SKM-1 (cell line): ENCODE measurements around the gene ZKSCAN7.
"Not testable (repeated sequence)": the region's sequence is repeated elsewhere in the genome, so short reads cannot be mapped to it uniquely, and the experiment has no call there.

Source experiments
- DNase-seq: peaks from one replicate; lab custom pipeline; 2025; ENCODE audit not compliant: unreplicated experiment; lab: John Stamatoyannopoulos, UW

Gene ZKSCAN7

GRCh38 chr3:44576613-44577012, 21.6 kb downstream of the ZKSCAN7 start:
- no peak for DNase-seq

DNA sequence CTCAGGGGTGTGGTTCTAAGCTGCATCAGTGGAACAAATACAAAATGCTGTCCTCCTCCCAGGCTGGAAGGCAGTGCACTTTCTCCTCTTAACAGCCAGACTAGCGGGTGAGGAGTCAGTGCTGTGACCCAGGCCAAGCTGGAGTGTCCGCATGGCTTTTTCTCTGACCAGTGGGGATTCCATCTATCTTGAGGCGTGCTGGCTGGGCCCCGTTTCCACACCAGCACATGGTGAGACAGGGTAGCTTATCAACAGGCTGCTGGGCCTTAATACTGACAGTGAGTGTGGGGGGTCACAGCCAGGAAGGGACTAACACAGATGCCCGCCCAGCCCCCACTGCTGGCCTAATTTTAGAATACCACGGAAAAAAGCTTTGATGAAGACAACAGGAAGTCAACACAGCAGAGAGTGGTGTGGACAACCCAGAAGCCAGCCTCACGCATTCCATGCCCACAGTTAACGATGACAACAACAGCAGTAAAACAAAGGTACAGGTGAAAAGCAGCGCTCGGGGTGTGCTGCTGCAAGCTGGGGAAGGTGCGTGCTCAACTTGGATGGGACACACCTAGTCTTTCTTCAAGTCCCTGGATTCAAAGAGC, 22.5 kb downstream of the ZKSCAN7 start:
- not testable (repeated sequence) for DNase-seq

DNA sequence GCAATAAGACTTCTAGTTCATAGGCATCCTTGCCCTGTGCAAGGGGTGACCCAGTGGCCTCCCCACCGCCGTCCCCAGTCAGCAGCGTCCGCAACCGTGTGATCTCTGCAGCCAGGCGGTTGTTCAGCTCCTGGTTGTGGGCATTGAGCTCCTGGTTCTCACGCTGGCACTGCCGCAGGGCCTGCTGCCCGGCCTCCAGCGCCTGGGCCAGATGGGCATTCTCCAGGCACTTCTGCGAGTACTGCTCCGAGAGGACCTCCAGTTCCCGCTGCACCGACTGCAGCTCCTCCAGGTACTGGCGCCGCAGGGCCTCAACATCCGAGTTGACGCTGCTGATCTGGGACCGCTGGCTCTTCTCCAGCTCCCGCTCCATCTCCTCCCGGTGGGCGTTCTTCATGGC, 23.3 kb downstream of the ZKSCAN7 start:
- not testable (repeated sequence) for DNase-seq

GRCh38 chr3:44578924-44579515, 24.0 kb downstream of the ZKSCAN7 start:
- not testable (repeated sequence) for DNase-seq

GRCh38 chr3:44579749-44580148, 24.8 kb downstream of the ZKSCAN7 start:
- DNase-seq: not testable (repeated sequence)

DNA sequence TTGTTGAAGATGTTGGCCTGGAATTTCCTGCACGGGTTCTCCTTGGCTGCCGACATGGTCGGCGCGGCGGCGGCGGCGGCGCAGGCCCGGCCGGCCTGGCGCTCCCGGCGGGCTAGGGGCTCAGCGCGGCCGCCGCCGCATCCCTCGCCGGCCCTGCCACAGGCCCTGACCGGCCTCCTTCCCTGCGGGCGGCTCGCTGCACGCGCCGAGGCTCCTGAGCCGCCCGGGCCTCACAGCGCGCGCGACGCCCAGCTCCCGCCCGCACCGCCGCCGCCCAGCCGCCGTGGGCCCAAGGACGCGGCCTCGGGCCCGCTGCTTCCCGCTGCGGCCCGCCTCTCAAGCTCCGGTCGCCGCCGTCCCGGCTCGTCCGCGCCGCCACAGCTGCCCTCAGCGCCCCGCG, 26.0 kb downstream of the ZKSCAN7 start:
- DNase-seq: not testable (repeated sequence)

GRCh38 chr3:44584646-44585501, 29.9 kb downstream of the ZKSCAN7 start, which contains the start of gene ZNF660:
ZNF660 (plus strand) TSS chr3:44584964; CDS start chr3:44594194, 9,230 bp downstream.
- DNase-seq: no peak

- no peak for DNase-seq
Observed at GRCh38 chr3:44596621-44597020, 41.6 kb downstream of the ZKSCAN7 start.

GRCh38 chr3:44601749-44602148, 46.8 kb downstream of the ZKSCAN7 start:
- no peak for DNase-seq

DNA sequence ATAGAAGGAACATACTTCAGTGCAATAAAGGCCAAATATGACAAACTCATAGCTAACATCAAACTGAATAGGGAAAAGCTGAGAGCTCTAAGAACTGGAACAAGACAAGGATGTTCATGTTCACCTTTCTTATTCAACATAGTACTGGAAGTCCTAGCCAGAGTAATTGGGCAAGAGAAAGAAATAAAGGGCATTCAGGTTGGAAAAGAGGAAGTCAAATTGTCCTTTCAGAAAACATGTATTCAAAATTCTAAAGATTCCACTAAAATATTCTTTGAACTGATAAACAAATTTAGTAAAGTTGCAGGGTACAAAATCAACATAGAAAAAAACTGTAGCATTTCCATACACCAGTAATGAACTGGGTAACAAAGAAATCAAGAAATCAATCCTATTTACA, 57.7 kb downstream of the ZKSCAN7 start:
- no peak for DNase-seq
